Hindlimb muscle (tissue), 1 donor: ENCODE data around the gene OR51B2. TPM values are rescaled to one million over a fixed set of nuclear protein-coding genes. Genes with fewer than 3 reads are reported as not detected.

Experiments used
- DNase-seq: peaks from one replicate; pipeline ENCODE4 v3.0.0-alpha.2; 2013
- polyA plus RNA-seq: library from polyadenylated mRNA; unstranded; fragments of 120-200 nt; gene quantifications from one replicate; pipeline ENCODE4 v1.2.1, GENCODE V29; 2013; ENCODE audit not compliant: insufficient read length

OR51B2 gene
- polyA plus RNA-seq, 1 donor, result not detected

- no peak for DNase-seq
Observed at GRCh38 chr11:5281596-5281995, 42.5 kb downstream of the OR51B2 start.

GRCh38 chr11:5280582-5281102 lies 43.5 kb downstream of the OR51B2 start:
- peak; percentile 22 for DNase-seq

- no peak for DNase-seq
Observed at GRCh38 chr11:5279471-5280090, 44.5 kb downstream of the OR51B2 start.

GRCh38 chr11:5277807-5278382 lies 46.2 kb downstream of the OR51B2 start:
- DNase-seq, result no peak

GRCh38 chr11:5276697-5277096 lies 47.4 kb downstream of the OR51B2 start:
- DNase-seq, result no peak

- DNase-seq, result no peak
Observed at GRCh38 chr11:5275369-5276110, 48.6 kb downstream of the OR51B2 start.

GRCh38 chr11:5274395-5274794 lies 49.7 kb downstream of the OR51B2 start:
- no peak for DNase-seq

Other genes with a start within 250 kb of the OR51B2 start
- gene OR52A5, start 185.9 kb downstream of the OR51B2 start, polyA plus RNA-seq, result not detected
- gene OR52A1, start 169.5 kb downstream of the OR51B2 start, polyA plus RNA-seq, result not detected
- not detected for gene OR51V1, start 123.6 kb downstream of the OR51B2 start, polyA plus RNA-seq
- gene HBB, start 97.2 kb downstream of the OR51B2 start, polyA plus RNA-seq, result 122 TPM
- gene HBD, start 89.8 kb downstream of the OR51B2 start, polyA plus RNA-seq, result not detected
- 7.3 TPM for gene HBG1, start 74.4 kb downstream of the OR51B2 start, polyA plus RNA-seq
- gene HBG2, start 69.5 kb downstream of the OR51B2 start, polyA plus RNA-seq, result 1,834 TPM
- gene HBE1, start 54.4 kb downstream of the OR51B2 start, polyA plus RNA-seq, result 4.3 TPM
- gene OR51B4, start 22.4 kb downstream of the OR51B2 start, polyA plus RNA-seq, result not detected
- gene OR51B5, start 19.2 kb upstream of the OR51B2 start, polyA plus RNA-seq, result not detected
- gene OR51B6, start 27.2 kb upstream of the OR51B2 start, polyA plus RNA-seq, result not detected
- gene OR51M1, start 59.5 kb upstream of the OR51B2 start, polyA plus RNA-seq, result not detected
- gene OR51Q1, start 97.8 kb upstream of the OR51B2 start, polyA plus RNA-seq, result not detected
- not detected for gene OR51I1, start 117.2 kb upstream of the OR51B2 start, polyA plus RNA-seq
- gene OR51I2, start 125.0 kb upstream of the OR51B2 start, polyA plus RNA-seq, result not detected
- not detected for gene OR52D1, start 164.4 kb upstream of the OR51B2 start, polyA plus RNA-seq
- not detected for gene UBQLN3, start 185.7 kb upstream of the OR51B2 start, polyA plus RNA-seq
- 0.22 TPM for gene UBQLNL, start 192.4 kb upstream of the OR51B2 start, polyA plus RNA-seq
- not detected for gene OR52H1, start 224.2 kb upstream of the OR51B2 start, polyA plus RNA-seq